Measurements from ENCODE around the gene FOXP2. TPM values are rescaled to one million over a fixed set of nuclear protein-coding genes. Genes with fewer than 3 reads are reported as not detected.
"Not testable (repeated sequence)": the region's sequence is repeated elsewhere in the genome, so short reads cannot be mapped to it uniquely, and the experiment has no call there.

FOXP2 gene
- total RNA-seq, 1 donor from 2014 or later = 13.9 TPM

DNA sequence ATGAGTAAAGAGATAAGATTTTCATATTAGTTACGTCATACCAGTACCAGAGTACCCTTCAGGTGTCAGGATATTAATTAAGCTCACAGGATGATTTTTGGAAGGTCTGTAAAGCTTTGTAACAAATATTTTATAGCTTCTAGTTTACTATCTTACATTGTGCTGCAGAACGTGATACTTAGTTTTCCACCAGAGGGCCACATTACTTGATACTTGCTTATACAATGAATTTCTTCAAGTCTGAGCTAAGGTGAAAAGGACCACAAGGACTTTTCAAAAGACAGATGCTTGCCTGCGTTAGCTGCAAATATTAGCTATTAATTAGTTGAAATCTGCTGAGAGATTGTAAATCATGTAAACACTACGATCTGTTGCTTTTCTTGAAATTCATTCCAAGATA is 12.2 kb downstream of the FOXP2 start:
- Mint-ChIP-seq H3K27me3 (ENCODE audit: low read depth) (no peaks in the 10 kb centered on the region), H3K4me1 (peaks cover 23% of the 10 kb centered on the region), H3K27ac (no peak overlapping the region), H3K9me3 (no peaks in the 10 kb centered on the region), H3K4me3 (no peak overlapping the region), H3K36me3 (no peaks in the 10 kb centered on the region)
- TF ChIP-seq, protein P1, sequence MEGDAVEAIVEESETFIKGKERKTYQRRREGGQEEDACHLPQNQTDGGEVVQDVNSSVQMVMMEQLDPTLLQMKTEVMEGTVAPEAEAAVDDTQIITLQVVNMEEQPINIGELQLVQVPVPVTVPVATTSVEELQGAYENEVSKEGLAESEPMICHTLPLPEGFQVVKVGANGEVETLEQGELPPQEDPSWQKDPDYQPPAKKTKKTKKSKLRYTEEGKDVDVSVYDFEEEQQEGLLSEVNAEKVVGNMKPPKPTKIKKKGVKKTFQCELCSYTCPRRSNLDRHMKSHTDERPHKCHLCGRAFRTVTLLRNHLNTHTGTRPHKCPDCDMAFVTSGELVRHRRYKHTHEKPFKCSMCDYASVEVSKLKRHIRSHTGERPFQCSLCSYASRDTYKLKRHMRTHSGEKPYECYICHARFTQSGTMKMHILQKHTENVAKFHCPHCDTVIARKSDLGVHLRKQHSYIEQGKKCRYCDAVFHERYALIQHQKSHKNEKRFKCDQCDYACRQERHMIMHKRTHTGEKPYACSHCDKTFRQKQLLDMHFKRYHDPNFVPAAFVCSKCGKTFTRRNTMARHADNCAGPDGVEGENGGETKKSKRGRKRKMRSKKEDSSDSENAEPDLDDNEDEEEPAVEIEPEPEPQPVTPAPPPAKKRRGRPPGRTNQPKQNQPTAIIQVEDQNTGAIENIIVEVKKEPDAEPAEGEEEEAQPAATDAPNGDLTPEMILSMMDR (IDR thresholded peaks at IDR 0.05; ENCODE audit: unreplicated experiment) = peak; percentile 33
- no peak for DNase-seq (ENCODE audit: low spot score in 2 of 2, unreplicated experiment in 2 of 2)

- Mint-ChIP-seq H3K9me3 (no peaks in the 10 kb centered on the region), H3K4me3 (no peak overlapping the region), H3K4me1 (peaks cover 23% of the 10 kb centered on the region), H3K36me3 (no peaks in the 10 kb centered on the region), H3K27me3 (ENCODE audit: low read depth) (no peaks in the 10 kb centered on the region), H3K27ac (no peak overlapping the region)
- DNase-seq (ENCODE audit: low spot score in 2 of 2, unreplicated experiment in 2 of 2) = no peak
- TF ChIP-seq, protein P1 (IDR thresholded peaks at IDR 0.05; ENCODE audit: unreplicated experiment) = no peak
Measured at GRCh38 chr7:114428211-114428610, 13.6 kb downstream of the FOXP2 start.

- TF ChIP-seq, protein P1 (IDR thresholded peaks at IDR 0.05; ENCODE audit: unreplicated experiment) = no peak
- no peak overlapping the region for H3K27ac Mint-ChIP-seq
- H3K36me3 Mint-ChIP-seq = peaks cover 4% of the 10 kb centered on the region
- H3K27me3 Mint-ChIP-seq (ENCODE audit: low read depth) = no peaks in the 10 kb centered on the region
- peaks cover 21% of the 10 kb centered on the region for H3K4me1 Mint-ChIP-seq
- DNase-seq (ENCODE audit: low spot score in 2 of 2, unreplicated experiment in 2 of 2) = no peak
- peaks cover 8% of the 10 kb centered on the region for H3K9me3 Mint-ChIP-seq
- no peak overlapping the region for H3K4me3 Mint-ChIP-seq
Measured at GRCh38 chr7:114431189-114431588, 16.6 kb downstream of the FOXP2 start.

- Mint-ChIP-seq H3K27me3 (ENCODE audit: low read depth) (no peaks in the 10 kb centered on the region), H3K4me3 (no peak overlapping the region), H3K27ac (no peak overlapping the region), H3K9me3 (peaks cover 8% of the 10 kb centered on the region), H3K4me1 (peaks cover 19% of the 10 kb centered on the region), H3K36me3 (peaks cover 4% of the 10 kb centered on the region)
- TF ChIP-seq, protein P1 (IDR thresholded peaks at IDR 0.05; ENCODE audit: unreplicated experiment) = no peak
- no peak for DNase-seq (ENCODE audit: low spot score in 2 of 2, unreplicated experiment in 2 of 2)
Measured at GRCh38 chr7:114432061-114432460, 17.4 kb downstream of the FOXP2 start.

DNA sequence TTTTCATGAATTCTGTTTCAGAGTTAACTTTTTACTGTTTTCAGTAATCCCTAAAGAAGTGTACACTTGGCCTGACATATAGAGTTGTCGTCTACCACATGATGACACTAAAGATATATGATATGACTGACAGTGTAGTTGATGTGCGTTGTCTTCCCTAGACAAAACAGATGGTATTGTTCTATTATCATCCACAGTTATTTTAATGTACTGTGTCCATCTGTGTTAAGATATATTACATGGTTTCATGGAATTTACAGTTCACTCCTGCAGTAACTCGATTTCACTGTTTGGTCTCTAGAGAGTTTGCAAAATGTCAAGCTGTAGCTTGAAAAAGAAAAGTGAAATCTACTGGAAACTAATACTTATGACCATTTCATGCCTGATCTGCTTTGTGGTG is 18.1 kb downstream of the FOXP2 start:
- Mint-ChIP-seq H3K4me3 (no peak overlapping the region), H3K4me1 (peaks cover 19% of the 10 kb centered on the region), H3K9me3 (peaks cover 8% of the 10 kb centered on the region), H3K27ac (no peak overlapping the region), H3K36me3 (peaks cover 4% of the 10 kb centered on the region), H3K27me3 (ENCODE audit: low read depth) (no peaks in the 10 kb centered on the region)
- DNase-seq (ENCODE audit: low spot score in 2 of 2, unreplicated experiment in 2 of 2) = no peak
- TF ChIP-seq, protein P1 (IDR thresholded peaks at IDR 0.05; ENCODE audit: unreplicated experiment) = no peak

GRCh38 chr7:114439581-114439980 is 25.0 kb downstream of the FOXP2 start:
- Mint-ChIP-seq H3K27ac (no peak overlapping the region), H3K9me3 (peaks cover 23% of the 10 kb centered on the region)

DNA sequence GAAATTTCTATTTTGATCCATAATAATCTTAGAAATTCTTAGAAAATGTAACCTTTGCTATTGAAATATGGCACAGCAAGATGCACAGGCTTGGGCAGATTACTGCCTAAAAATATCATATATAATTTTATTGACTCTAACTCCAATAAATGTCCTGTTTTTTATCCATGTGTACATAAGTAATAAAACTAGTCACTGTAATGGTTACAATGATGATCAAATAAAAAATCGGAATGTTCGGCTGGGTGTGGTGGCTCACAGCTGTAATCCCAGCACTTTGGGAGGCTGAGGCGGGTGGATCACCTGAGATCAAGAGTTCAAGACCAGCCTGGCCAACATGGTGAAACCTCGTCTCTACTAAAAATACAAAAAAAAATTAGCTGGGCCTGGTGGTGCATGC is 26.3 kb downstream of the FOXP2 start:
- not testable (repeated sequence) for H3K27ac Mint-ChIP-seq; DNase-seq (ENCODE audit: low spot score in 2 of 2, unreplicated experiment in 2 of 2); H3K27me3 Mint-ChIP-seq (ENCODE audit: low read depth); H3K4me3 Mint-ChIP-seq; H3K4me1 Mint-ChIP-seq; H3K36me3 Mint-ChIP-seq
- peaks cover 17% of the 10 kb centered on the region for H3K9me3 Mint-ChIP-seq

More at GRCh38 chr7:114439581-114439980, 25.0 kb downstream of the FOXP2 start:
- Mint-ChIP-seq H3K27me3 (ENCODE audit: low read depth) (no peaks in the 10 kb centered on the region), H3K4me1 (no peaks in the 10 kb centered on the region), H3K36me3 (peaks cover 11% of the 10 kb centered on the region), H3K4me3 (no peak overlapping the region)
- DNase-seq (ENCODE audit: low spot score in 2 of 2, unreplicated experiment in 2 of 2) = no peak
- TF ChIP-seq, protein P1 (IDR thresholded peaks at IDR 0.05; ENCODE audit: unreplicated experiment) = no peak
